HG03520 (cell line): Measurements from ENCODE around the gene CHST8.
"Not testable (repeated sequence)": the region's sequence is repeated elsewhere in the genome, so short reads cannot be mapped to it uniquely, and the experiment has no call there.

Experiments
- ATAC-seq: cut with Tn5 transposase; IDR thresholded peaks from one replicate; pipeline ENCODE4 v1.9.1; 2021; ENCODE audit warnings: mild to moderate bottlenecking, moderate library complexity; ENCODE audit not compliant: unreplicated experiment

CHST8 gene

GRCh38 chr19:33621811-33622504 is at the start of gene CHST8:
Gene CHST8, plus strand, starts transcription at chr19:33621953. Its CDS starts 67,309 bp downstream, at chr19:33689262.
- ATAC-seq, result no peak

- ATAC-seq, result no peak
Measured at GRCh38 chr19:33572929-33573328, 48.8 kb upstream of the CHST8 start.

- ATAC-seq, result no peak
Measured at GRCh38 chr19:33574824-33575223, 46.9 kb upstream of the CHST8 start.

- no peak for ATAC-seq
Measured at GRCh38 chr19:33578697-33579096, 43.1 kb upstream of the CHST8 start.

DNA sequence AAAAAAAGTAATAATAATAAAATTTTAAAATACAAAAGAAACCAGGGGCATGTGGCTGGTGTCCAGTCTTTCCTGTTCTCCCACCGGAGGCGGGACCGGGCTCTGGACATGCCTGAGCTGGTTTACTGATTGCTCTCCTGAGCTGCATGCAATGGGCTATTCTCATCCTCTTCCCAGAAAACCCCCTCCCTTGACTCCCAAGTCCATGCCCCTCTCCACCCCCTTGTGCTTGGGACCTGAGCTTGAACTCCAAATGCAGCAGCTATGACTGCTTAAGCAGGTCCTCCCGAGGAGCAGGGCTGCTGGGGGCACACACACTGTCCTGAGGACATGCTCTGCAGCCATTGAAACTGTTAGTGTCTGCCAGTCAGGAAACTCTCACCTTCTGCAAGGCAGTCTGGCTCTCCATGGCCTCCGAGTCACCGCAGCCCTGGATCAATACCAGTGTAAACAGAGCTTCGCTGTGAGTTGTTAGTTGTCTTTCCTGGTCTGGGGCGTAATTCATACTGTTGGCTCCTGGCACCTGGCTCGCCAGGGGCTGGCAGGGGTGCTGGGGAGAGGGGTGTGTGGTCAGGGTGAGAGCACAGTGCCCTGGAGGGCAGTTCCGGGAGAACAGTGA is 41.6 kb upstream of the CHST8 start:
- no peak for ATAC-seq

GRCh38 chr19:33580645-33581037 is 41.1 kb upstream of the CHST8 start:
- no peak for ATAC-seq

DNA sequence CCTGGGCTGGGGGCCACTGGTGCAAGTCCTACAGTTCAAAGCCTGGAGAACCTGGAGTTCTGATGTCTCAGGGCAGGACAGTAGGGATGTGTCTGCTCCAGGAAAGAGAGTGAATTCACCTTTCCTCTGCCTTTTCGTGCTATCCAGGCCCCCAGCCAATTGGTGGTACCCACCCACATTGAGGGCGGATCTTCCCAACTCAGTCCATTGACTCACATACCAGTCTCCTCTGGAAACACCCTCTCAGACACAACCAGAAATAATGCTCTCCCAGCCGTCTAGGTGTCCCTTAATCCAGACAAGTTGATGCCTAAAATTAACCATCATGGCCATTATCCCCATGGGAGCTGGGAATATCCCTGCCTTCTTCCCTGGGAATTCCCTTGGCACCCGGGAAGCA is 38.8 kb upstream of the CHST8 start:
- no peak for ATAC-seq

DNA sequence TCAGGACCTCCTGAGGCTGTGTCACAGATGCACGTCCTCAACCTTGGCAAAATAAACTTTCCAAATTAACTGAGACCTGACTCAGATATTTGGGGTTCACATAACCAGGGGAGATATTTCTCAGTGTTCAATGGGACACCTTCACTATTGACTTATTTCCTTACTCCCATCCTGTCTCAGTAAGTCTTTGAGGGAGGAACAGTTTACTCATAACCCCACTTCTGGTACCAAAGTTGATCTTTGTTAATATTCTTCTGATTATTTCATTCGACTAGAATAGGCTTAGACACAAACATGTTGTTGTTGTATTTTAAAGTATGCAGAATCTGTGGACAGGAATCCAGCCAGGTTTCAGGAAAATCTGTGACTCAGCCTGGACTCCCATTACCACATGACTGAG is 34.6 kb upstream of the CHST8 start:
- ATAC-seq, result no peak

- ATAC-seq, result no peak
Measured at GRCh38 chr19:33590224-33590623, 31.5 kb upstream of the CHST8 start.

- no peak for ATAC-seq
Measured at GRCh38 chr19:33595783-33596182, 26.0 kb upstream of the CHST8 start.

DNA sequence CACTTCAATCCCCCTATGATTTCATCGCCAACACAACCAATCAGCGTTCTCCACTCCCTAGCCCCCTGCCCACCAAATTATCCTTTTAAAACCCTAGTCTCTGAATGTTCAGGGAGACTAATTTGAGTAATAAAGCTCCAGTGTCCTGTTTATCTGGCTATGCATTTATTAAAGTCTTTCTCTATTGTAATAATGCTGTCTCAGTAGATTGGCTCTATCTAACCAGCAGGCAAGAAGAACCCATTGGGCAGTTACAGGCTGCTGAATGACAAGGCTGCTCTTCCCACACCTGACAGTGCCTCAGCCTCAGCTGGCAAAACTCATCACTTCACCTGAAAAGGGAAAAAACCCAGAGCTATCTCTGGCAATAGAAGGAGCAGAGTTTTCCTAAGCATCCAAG is 20.2 kb upstream of the CHST8 start:
- no peak for ATAC-seq

GRCh38 chr19:33602576-33603204 is 19.1 kb upstream of the CHST8 start:
- ATAC-seq, result no peak

DNA sequence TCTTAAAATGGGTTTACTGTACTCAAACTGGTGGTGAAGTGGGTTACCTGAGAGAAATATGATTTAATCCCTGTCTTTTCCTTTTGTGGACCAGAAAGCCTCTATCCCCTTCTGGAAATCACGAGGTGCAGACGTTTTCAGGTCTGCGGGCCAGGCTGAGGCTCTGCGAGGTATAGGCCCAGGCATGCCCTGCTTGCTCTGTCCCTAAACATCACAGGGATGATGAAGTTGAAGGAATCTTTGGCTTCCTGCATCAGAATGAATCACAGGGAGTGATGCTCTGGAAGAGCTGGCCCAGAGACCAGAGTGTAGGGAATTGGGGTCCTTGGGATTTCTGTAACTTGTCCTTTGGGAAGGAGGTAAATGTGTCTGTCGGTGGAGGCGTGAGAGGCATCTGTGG is 18.4 kb upstream of the CHST8 start:
- no peak for ATAC-seq

DNA sequence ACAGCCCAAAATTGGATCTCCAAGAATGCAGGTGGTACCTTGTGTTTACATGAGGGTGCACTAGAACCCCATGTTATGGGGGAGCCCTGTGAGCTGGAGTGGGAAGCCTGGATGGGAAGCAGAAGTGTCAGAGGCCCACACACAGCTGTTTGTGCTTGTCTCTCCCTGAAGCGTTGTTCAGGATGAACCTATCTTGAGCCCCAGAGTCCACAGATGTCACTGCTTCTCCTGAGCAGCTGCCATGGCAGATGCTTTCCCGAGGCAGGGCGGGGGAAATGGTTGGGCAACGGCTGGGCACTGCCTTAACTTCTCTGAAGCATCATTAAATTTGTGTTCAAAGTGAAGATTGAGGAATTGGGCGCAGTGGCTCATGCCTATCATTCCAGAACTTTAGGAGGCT is 17.1 kb upstream of the CHST8 start:
- ATAC-seq, result no peak

DNA sequence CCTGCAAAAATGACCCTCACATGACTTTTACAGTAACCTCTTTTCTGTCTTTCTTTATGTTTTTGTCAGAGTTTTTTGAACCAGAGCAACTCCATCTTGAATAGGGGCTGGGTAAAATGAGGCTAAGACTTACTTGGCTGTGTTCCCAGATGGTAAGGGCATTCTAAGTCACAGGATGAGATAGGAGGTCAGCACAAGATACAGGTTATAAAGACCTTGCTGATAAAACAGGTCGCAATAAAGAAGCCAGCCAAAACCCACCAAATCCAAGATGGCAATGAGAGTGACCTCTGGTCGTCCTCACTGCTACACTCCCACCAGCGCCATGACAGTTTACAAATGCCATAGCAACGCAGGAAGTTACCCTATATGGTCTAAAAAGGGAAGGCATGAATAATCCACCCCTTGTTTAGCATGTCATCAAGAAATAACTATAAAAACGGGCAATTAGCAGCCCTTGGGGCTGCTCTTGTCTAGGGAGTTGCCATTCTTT is 15.9 kb upstream of the CHST8 start:
- not testable (repeated sequence) for ATAC-seq

DNA sequence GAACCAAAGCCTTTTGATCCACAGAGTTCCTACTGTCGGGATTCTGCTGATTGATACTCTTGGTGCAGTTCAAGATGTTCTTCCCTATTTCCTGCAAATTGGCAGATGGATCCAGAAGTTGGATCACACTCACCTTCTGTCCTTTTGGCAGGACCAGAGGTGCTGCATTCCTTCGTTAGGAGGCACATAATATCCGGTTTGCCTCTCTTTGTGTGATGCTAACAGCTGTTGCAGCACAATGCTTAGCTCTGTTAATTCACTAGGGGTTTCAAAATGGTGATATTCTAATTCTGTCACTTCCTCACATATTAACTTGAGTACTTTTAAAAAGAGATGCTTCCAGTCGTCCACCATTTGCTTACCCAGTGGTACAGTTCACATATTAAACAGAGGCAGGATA is 15.2 kb upstream of the CHST8 start:
- ATAC-seq, result no peak

- ATAC-seq, result no peak
Measured at GRCh38 chr19:33609353-33609752, 12.4 kb upstream of the CHST8 start.

GRCh38 chr19:33610588-33610987 is 11.2 kb upstream of the CHST8 start:
- ATAC-seq, result no peak

DNA sequence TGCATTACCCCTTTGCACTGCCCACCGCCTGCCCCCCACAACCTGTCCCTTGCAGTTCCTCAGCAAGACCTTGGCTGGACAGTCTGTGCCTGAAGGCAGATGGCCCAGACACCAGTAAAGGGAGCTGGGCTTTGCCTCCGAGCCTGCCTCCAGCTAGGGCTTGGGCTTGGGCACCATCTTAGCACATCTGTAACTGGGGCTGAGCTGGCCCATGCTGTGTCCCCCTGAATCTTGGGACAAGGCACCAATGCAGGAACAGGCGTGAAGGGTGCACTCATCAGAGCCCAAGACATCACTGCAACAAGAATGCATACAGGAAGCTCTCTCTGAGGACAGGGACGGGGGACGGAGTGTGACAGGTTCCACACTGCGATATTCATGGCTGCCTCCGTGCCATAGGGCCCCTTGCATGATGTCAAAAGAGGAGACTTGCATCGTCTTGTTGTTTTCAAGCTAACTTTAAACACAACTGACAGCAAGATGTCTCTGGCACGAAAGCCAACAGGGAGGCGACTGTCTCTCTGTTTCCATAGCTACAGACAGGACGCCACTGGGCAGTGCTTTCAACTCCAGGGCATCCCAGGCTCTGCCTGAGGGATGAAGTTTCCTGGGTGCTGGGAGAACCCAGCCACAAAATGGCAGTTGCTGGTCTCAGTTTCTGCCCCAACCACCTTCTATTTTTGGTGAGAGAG is 8.7 kb upstream of the CHST8 start:
- ATAC-seq, result no peak

GRCh38 chr19:33613620-33614000 is 8.1 kb upstream of the CHST8 start:
- no peak for ATAC-seq

DNA sequence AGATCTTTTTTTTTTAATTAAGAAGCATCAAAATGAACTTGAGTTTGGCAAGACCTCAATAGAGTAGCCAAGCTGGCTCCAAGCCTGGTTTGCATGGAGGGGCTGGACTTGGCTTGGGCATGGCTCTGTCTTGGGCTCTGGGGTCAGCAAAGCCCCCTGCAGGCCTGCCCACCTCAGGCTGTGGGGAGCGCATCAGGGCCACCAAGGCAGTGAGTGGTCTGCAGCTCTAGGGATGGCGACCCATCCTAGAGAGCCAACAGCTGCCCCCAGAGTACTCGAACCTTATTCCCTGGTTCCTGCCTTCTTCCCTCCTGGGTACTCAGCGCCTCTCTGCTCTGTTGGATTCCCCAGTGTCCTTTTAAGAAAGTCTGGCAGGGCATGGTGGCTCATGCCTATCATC is 5.4 kb upstream of the CHST8 start:
- no peak for ATAC-seq

DNA sequence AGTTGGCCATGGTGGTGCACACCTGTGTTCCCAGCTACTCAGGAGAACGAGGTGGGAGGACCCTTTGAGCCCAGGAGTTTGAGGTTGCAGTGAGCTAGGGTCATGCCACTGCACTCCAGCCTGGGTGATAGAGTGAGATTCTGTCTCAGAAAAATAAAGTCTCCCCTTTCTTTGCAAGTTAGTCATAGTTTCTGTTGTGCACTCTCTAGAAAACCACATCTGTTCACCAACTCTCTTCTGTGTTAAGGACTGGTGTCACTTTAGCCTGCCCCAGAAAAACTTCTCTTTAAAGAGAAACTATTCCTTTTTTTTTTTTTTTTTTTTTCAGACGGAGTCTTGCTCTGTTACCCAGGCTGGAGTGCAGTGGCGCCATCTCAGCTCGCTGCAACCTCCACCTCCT is 4.9 kb upstream of the CHST8 start:
- no peak for ATAC-seq
